Hematopoietic multipotent progenitor cell treated with erythropoietin and hydrocortisone succinate and interleukin-3 and kit ligand, for 8 days (in vitro differentiated cells): ENCODE results near the gene TMEM213.
"Not testable (repeated sequence)": the region's sequence is repeated elsewhere in the genome, so short reads cannot be mapped to it uniquely, and the experiment has no call there.

Experiments used
- DNase-seq: peaks from one replicate; pipeline ENCODE4 v3.0.0-alpha.2; 2015

The TMEM213 gene

GRCh38 chr7:138798836-138799235 lies 1.0 kb downstream of the TMEM213 start:
- DNase-seq = no peak

- DNase-seq = no peak
These were observed 1.7 kb downstream of the TMEM213 start for GRCh38 chr7:138799336-138800000.

DNA sequence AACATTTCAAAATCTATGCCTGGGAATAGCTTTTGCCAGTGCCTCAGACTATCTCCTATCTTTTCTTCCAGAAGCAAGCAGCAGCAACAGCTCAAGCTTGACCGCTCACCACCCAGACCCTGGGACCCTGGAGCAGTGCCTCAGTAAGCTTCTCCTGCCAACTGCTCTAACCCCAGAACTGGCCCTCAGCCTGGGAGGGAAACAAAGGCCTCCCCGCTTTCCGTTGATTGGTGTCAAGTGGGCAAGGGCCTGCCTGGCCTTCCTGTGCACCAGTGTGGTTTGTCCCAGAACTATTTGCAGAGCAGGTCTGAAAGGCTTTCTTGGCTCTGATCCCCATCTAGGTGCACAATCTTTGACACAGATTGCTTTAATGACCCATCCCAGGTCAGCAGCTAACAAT lies 3.5 kb downstream of the TMEM213 start:
- no peak for DNase-seq

GRCh38 chr7:138802706-138803105 lies 4.9 kb downstream of the TMEM213 start:
- DNase-seq = no peak

- DNase-seq = no peak
These were observed 6.8 kb downstream of the TMEM213 start for GRCh38 chr7:138804618-138805017.

GRCh38 chr7:138809346-138809745 lies 11.6 kb downstream of the TMEM213 start:
- DNase-seq = no peak

- DNase-seq = not testable (repeated sequence)
These were observed 13.5 kb downstream of the TMEM213 start for GRCh38 chr7:138811327-138811726.

- no peak for DNase-seq
These were observed 16.2 kb downstream of the TMEM213 start for GRCh38 chr7:138813945-138814344.

- DNase-seq = no peak
These were observed 17.1 kb downstream of the TMEM213 start for GRCh38 chr7:138814816-138815332.

DNA sequence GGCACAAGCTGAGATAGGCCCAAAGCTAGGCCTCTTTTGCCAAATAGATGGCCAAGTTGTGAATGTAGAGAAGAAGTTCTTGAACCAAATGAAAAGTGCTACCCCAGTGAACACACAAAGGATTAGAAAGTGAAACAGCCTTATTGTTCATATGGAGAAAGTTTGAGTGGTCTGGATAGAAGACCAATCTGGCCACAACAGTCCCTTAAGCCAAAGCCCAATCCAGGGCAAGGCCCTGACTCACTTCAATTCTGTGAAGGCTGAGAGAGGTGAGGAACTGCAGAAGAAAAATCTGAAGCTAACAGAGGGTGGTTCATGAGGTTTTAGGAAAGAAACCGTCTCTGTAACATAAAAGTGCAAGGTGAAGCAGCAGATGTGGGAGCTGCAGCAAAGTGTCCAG lies 18.9 kb downstream of the TMEM213 start:
- DNase-seq = no peak

GRCh38 chr7:138819625-138820024 lies 21.8 kb downstream of the TMEM213 start:
- no peak for DNase-seq

- no peak for DNase-seq
These were observed 24.1 kb downstream of the TMEM213 start for GRCh38 chr7:138821912-138822311.

GRCh38 chr7:138822867-138823535 lies 25.2 kb downstream of the TMEM213 start:
- DNase-seq = no peak

GRCh38 chr7:138825049-138825721 lies 27.4 kb downstream of the TMEM213 start:
- DNase-seq = no peak

- no peak for DNase-seq
These were observed 30.5 kb downstream of the TMEM213 start for GRCh38 chr7:138828302-138828701.

DNA sequence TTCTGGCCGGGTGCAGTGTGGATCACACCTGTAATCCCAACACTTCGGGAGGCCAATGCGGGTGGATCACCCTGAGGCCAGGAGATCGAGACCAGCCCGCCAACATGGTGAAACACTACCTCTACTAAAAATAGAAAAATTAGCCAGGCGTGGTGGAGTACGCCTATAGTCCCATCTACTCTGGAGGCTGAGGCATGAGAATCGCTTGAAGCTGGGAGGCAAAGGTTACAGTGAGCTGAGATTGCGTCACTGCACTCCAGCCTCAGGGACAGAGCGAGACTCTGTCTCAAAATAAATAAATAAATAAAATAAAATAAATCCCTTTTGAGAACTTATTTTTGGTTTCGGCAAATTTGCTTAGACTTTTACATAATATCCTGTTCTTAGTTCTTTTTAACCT lies 31.5 kb downstream of the TMEM213 start:
- DNase-seq = no peak

DNA sequence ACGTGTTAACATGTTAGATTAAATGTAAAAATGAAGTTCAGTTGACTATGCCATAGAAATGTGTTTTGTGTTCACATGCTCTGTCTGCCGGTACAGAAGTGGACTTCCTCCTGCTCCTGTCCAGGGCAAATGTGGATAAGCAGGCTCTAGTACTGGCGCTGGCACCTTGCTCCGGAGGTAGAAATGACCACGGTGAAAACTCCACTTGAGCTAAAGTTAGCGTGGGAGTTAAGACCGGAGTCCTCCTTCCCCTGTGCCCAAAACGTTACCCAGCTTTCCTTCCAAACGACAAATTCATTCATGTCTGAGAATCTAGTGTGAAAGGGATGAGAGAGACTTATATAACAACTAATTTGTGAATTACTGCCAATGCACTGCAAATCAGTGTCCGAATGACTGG lies 35.2 kb downstream of the TMEM213 start:
- no peak for DNase-seq

GRCh38 chr7:138833596-138833995 lies 35.8 kb downstream of the TMEM213 start:
- no peak for DNase-seq

- DNase-seq = no peak
These were observed 36.8 kb downstream of the TMEM213 start for GRCh38 chr7:138834583-138834982.

DNA sequence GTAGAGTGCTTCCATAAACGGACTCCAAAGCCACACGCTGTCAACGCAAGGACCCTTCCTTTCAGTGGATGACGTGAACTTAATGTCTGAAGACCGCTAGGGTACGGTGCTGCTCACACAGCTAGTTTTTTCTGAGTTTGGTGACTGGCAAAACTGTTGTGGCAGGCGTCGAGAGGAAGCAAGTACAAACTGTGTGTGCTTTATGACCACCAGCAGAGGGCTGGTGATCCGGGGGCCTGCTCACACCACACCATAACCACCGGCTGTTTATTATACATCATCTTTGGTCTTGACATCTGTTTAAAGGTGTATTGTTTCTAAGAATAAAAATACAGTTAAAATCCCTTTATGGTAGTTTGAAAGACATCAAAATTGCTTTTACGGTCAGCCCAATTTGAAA lies 37.3 kb downstream of the TMEM213 start:
- DNase-seq = no peak

GRCh38 chr7:138837627-138838026 lies 39.8 kb downstream of the TMEM213 start:
- DNase-seq = no peak

- DNase-seq = no peak
These were observed 40.4 kb downstream of the TMEM213 start for GRCh38 chr7:138838166-138838565.

DNA sequence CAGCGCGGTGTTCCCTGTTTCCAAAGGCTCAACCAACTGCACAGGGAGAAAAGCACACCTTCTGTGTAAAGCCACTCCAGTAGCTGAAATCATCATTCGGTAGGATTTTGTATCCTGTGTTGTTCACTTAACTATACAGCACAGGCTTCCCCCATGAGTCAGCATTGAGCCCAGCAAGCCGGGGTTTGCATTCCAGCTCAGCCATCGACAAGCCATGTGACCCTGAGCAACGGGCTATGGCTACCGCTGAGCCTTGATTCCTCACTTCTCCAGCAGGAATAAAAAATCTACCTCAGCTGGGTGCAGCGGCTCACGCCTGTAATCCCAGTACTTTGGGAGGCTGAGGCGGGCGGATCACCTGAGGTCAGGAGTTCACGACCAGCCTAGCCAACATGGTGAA lies 44.3 kb downstream of the TMEM213 start:
- DNase-seq = peak; percentile 10
